Panc1 (cell line): ENCODE data around the gene KLK12. TPM values are rescaled to one million over a fixed set of nuclear protein-coding genes. Genes with fewer than 3 reads are reported as not detected.

Experiments
- ATAC-seq: fragments of 200-7000 bp; cut with Tn5 transposase; 2 replicates; pipeline ENCODE4 v1.9.1; 2020; ENCODE audit warnings: mild to moderate bottlenecking, moderate library complexity
- BruUV-seq: library from RNA; stranded (reverse); fragments of 400-500 nt; replicated peaks from 2 replicates; lab custom pipeline; 2021; lab: Mats Ljungman, UMichigan
- CTCF ChIA-PET: fragments of 300-600 bp; sonication (Branson Sonifier 250); formaldehyde crosslinking; loops from one replicate; lab custom pipeline; 2022; ENCODE audit warnings: antibody characterized with exemption; lab: Charles Lee
- POLR2A ChIA-PET: fragments of 300-600 bp; sonication (Branson Sonifier 250); formaldehyde crosslinking; loops from one replicate; lab custom pipeline; 2022; ENCODE audit warnings: antibody characterized with exemption; lab: Charles Lee
- DNase-seq: peaks from one replicate; pipeline ENCODE4 v3.0.0-alpha.2; 2010; ENCODE audit warnings: low read depth, low spot score
- H3K27ac ChIP-seq: 2 replicates; pipeline ENCODE4 v1.5.1; 2011; ENCODE audit warnings: mild to moderate bottlenecking, low read length, inconsistent platforms
- H3K27me3 ChIP-seq: fragments of 200-500 bp; sonication (Bioruptor generic); 2 replicates; pipeline ENCODE4 v1.6.0; 2014; ENCODE audit warnings: low read length, inconsistent platforms; ENCODE audit not compliant: control insufficient read depth, insufficient read depth
- H3K36me3 ChIP-seq: fragments of 200-500 bp; sonication (Bioruptor generic); 2 replicates; pipeline ENCODE4 v1.5.1; 2014; ENCODE audit warnings: inconsistent platforms, mild to moderate bottlenecking, low read length, moderate library complexity; ENCODE audit not compliant: control insufficient read depth, insufficient read depth
- H3K4me1 ChIP-seq: 2 replicates; pipeline ENCODE4 v1.5.1; 2011; ENCODE audit warnings: inconsistent platforms, mild to moderate bottlenecking, low read length, moderate library complexity; ENCODE audit not compliant: control insufficient read depth, insufficient read depth
- H3K4me3 ChIP-seq, 2 experiments: 2 replicates each; pipeline ENCODE4 v1.5.1; 2011 to 2012; ENCODE audit warnings: low read depth in 2 of 2, low read length in 2 of 2, mild to moderate bottlenecking in 2 of 2, inconsistent platforms in 1 of 2, moderate library complexity in 1 of 2
- H3K9me3 ChIP-seq: fragments of 200-500 bp; sonication (Bioruptor generic); 2 replicates; pipeline ENCODE4 v1.5.1; 2014; ENCODE audit warnings: low read depth, mild to moderate bottlenecking, inconsistent platforms, low read length, moderate library complexity; ENCODE audit not compliant: control insufficient read depth, insufficient read depth
- CTCF ChIP-seq: fragments of 450-650 bp; IDR thresholded peaks from 2 replicates; pipeline ENCODE4 v1.5.1; 2017; ENCODE audit warnings: mild to moderate bottlenecking
- POLR2AphosphoS5 ChIP-seq: IDR thresholded peaks from 2 replicates; pipeline ENCODE4 v1.6.1; 2012; ENCODE audit warnings: mild to moderate bottlenecking, low read depth, low read length, moderate library complexity
- REST ChIP-seq, 2 experiments: IDR thresholded peaks; 2 replicates each; pipeline ENCODE4 v1.6.1; 2011 to 2012; ENCODE audit warnings: low read depth in 2 of 2, control low read depth in 1 of 2, low read length in 1 of 2, mild to moderate bottlenecking in 1 of 2, moderate library complexity in 1 of 2; ENCODE audit not compliant: insufficient read depth in 1 of 2
- SIN3A ChIP-seq: IDR thresholded peaks from 2 replicates; pipeline ENCODE4 v1.6.1; 2012; ENCODE audit warnings: low read depth, mild to moderate bottlenecking, low read length, moderate library complexity, borderline replicate concordance; ENCODE audit not compliant: insufficient read depth
- TCF7L2 ChIP-seq: IDR thresholded peaks from 2 replicates; pipeline ENCODE4 v1.6.1; 2011; ENCODE audit warnings: mild to moderate bottlenecking, low read depth, low read length, inconsistent platforms
- in situ Hi-C: cut with HindIII; loops from 2 replicates; pipeline ENCODE4 v1.10.0; 2016; ENCODE audit warnings: low sequenced_read_pairs, low pct_unique_long_range_greater_than_20kb
- intact Hi-C: fragments of 100-400 bp; cut with micrococcal nuclease; formaldehyde crosslinking; loops from one replicate; pipeline ENCODE4 v1.10.0; 2022; ENCODE audit not compliant: unreplicated experiment
- total RNA-seq: library from RNA; stranded (reverse); gene quantifications from one replicate; pipeline ENCODE4 v1.2.1, GENCODE V29; 2021; ENCODE audit not compliant: unreplicated experiment

KLK12 gene
- total RNA-seq, 1 experiment from 2014 or later: not detected

- ChIA-PET CTCF (no interaction called here), POLR2A (no interaction called here)
- no peak overlapping the region for H3K27ac ChIP-seq
- peaks cover 3% of the 10 kb centered on the region for H3K4me1 ChIP-seq
- no peaks in the 10 kb centered on the region for H3K36me3 ChIP-seq
- H3K27me3 ChIP-seq: no peaks in the 10 kb centered on the region
- BruUV-seq: no TSS peak
- DNase-seq (no peak), ATAC-seq (no peak)
- intact Hi-C loops: no loop called here
- TF ChIP-seq TCF7L2 (no peak), REST (IDR thresholded peaks at IDR 0.05; ENCODE audit: insufficient read depth in 1 of 2, low read depth in 2 of 2, low read length in 1 of 2) (no peak), CTCF (no peak), POLR2AphosphoS5 (no peak), SIN3A (no peak)
- H3K4me3 ChIP-seq: no peak overlapping the region
- no peaks in the 10 kb centered on the region for H3K9me3 ChIP-seq
- in situ Hi-C loops: no loop called here
Observed at GRCh38 chr19:51024924-51025323, 9.9 kb downstream of the KLK12 start.

- Histone ChIP-seq H3K4me3 (no peak overlapping the region), H3K36me3 (no peaks in the 10 kb centered on the region), H3K27ac (no peak overlapping the region), H3K27me3 (no peaks in the 10 kb centered on the region), H3K9me3 (no peaks in the 10 kb centered on the region), H3K4me1 (peaks cover 3% of the 10 kb centered on the region)
- ChIA-PET POLR2A (no interaction called here), CTCF (no interaction called here)
- TF ChIP-seq REST (IDR thresholded peaks at IDR 0.05; ENCODE audit: insufficient read depth in 1 of 2, low read depth in 2 of 2, low read length in 1 of 2): no peak
- no peak for TF ChIP-seq TCF7L2
- no peak for TF ChIP-seq POLR2AphosphoS5
- TF ChIP-seq CTCF: no peak
- TF ChIP-seq SIN3A: no peak
- ATAC-seq (no peak), DNase-seq (no peak)
- BruUV-seq: no TSS peak
- in situ Hi-C loops: no loop called here
- intact Hi-C loops: no loop called here
Observed at GRCh38 chr19:51023946-51024345, 10.9 kb downstream of the KLK12 start.
